Inflammatory macrophage (primary cell): ENCODE results near the gene LMBR1.
"Not testable (repeated sequence)": the region's sequence is repeated elsewhere in the genome, so short reads cannot be mapped to it uniquely, and the experiment has no call there.

Source experiments
- DNase-seq, 2 donors: peaks; one replicate each; pipeline ENCODE4 v3.0.0-alpha.2; 2020 to 2022
- total RNA-seq, 18 experiments: gene quantifications; one replicate each; lab custom pipeline; 2026; ENCODE audit warnings: mixed read lengths in 6 of 18, inconsistent platforms in 2 of 18; lab: John Stamatoyannopoulos, UW

The LMBR1 gene
- 21.9 to 53.9 (median 38.2) reads per million in 18 experiments for total RNA-seq

GRCh38 chr7:156892821-156893706, at the start of gene LMBR1:
LMBR1 (minus strand) TSS chr7:156893183; CDS start chr7:156892993, 190 bp downstream.
- peak; percentile 96 to 99 for DNase-seq

GRCh38 chr7:156942708-156943090, 49.7 kb upstream of the LMBR1 start:
- DNase-seq: no peak

- no peak for DNase-seq
Observed at GRCh38 chr7:156941393-156942182, 48.6 kb upstream of the LMBR1 start.

GRCh38 chr7:156940421-156941122, 47.6 kb upstream of the LMBR1 start:
- DNase-seq: no peak

- DNase-seq: not testable (repeated sequence)
Observed at GRCh38 chr7:156936766-156937165, 43.8 kb upstream of the LMBR1 start.

- DNase-seq: no peak
Observed at GRCh38 chr7:156935250-156935649, 42.3 kb upstream of the LMBR1 start.

GRCh38 chr7:156932006-156932405, 39.0 kb upstream of the LMBR1 start:
- DNase-seq: no peak

GRCh38 chr7:156929789-156930539, 37.0 kb upstream of the LMBR1 start:
- DNase-seq: no peak

GRCh38 chr7:156928406-156928747, 35.4 kb upstream of the LMBR1 start:
- no peak for DNase-seq

GRCh38 chr7:156927571-156928405, 34.8 kb upstream of the LMBR1 start:
- DNase-seq: no peak

GRCh38 chr7:156925821-156926220, 32.8 kb upstream of the LMBR1 start:
- DNase-seq: not testable (repeated sequence)

GRCh38 chr7:156922304-156922703, 29.3 kb upstream of the LMBR1 start:
- not testable (repeated sequence) for DNase-seq

GRCh38 chr7:156920487-156921373, 27.7 kb upstream of the LMBR1 start:
- DNase-seq: not testable (repeated sequence)

- no peak for DNase-seq
Observed at GRCh38 chr7:156920076-156920475, 27.1 kb upstream of the LMBR1 start.

- DNase-seq: no peak
Observed at GRCh38 chr7:156919132-156919713, 26.2 kb upstream of the LMBR1 start.

- DNase-seq: no peak
Observed at GRCh38 chr7:156918635-156919034, 25.7 kb upstream of the LMBR1 start.

- not testable (repeated sequence) for DNase-seq
Observed at GRCh38 chr7:156909574-156910252, 16.7 kb upstream of the LMBR1 start.

- DNase-seq: peak; percentile 21 to 67
Observed at GRCh38 chr7:156907656-156908055, 14.7 kb upstream of the LMBR1 start.

- no peak for DNase-seq
Observed at GRCh38 chr7:156906200-156906649, 13.2 kb upstream of the LMBR1 start.
